ENCODE results near the gene POLR2J3.
A peak's percentile ranks its signal among the peaks of the same experiment; 100 is the strongest.
"Not testable (repeated sequence)": the region's sequence is repeated elsewhere in the genome, so short reads cannot be mapped to it uniquely, and the experiment has no call there.

Gene POLR2J3

GRCh38 chr7:102572261-102573239 is at the start of gene POLR2J3:
Gene POLR2J3, minus strand, starts transcription at chr7:102572583. Its CDS starts 62 bp downstream, at chr7:102572521.
- in situ Hi-C loops (cut with HindIII; ENCODE audit: low sequenced_read_pairs), result not testable (repeated sequence)
- peak; percentile 59 for TF ChIP-seq CTCF (IDR thresholded peaks at IDR 0.05; ENCODE audit: low read depth, low read length)
- peak within 1 kb of the TSS; percentile 57 for H3K4me3 ChIP-seq (ENCODE audit: low read depth, low read length)
- DNase-seq (ENCODE audit: low read depth, low spot score), result peak; percentile 91

GRCh38 chr7:102618122-102618521 is 45.7 kb upstream of the POLR2J3 start:
- DNase-seq (ENCODE audit: low read depth, low spot score); in situ Hi-C loops (cut with HindIII; ENCODE audit: low sequenced_read_pairs); H3K4me3 ChIP-seq (ENCODE audit: low read depth, low read length): not testable (repeated sequence)

- peak within 1 kb of the TSS; percentile 38 for H3K4me3 ChIP-seq (ENCODE audit: low read depth, low read length)
- in situ Hi-C loops (cut with HindIII; ENCODE audit: low sequenced_read_pairs), result not testable (repeated sequence)
- peak; percentile 0 for DNase-seq (ENCODE audit: low read depth, low spot score)
These were observed 44.2 kb upstream of the POLR2J3 start, which contains the start of gene RASA4 for GRCh38 chr7:102616507-102617125. Gene RASA4, minus strand, starts transcription at chr7:102616756. Its CDS starts 67 bp downstream, at chr7:102616689.

- DNase-seq (ENCODE audit: low read depth, low spot score); in situ Hi-C loops (cut with HindIII; ENCODE audit: low sequenced_read_pairs); H3K4me3 ChIP-seq (ENCODE audit: low read depth, low read length): not testable (repeated sequence)
These were observed 43.5 kb upstream of the POLR2J3 start for GRCh38 chr7:102615930-102616329.

GRCh38 chr7:102614873-102615272 is 42.5 kb upstream of the POLR2J3 start:
- DNase-seq (ENCODE audit: low read depth, low spot score); H3K4me3 ChIP-seq (ENCODE audit: low read depth, low read length); in situ Hi-C loops (cut with HindIII; ENCODE audit: low sequenced_read_pairs): not testable (repeated sequence)

- in situ Hi-C loops (cut with HindIII; ENCODE audit: low sequenced_read_pairs); DNase-seq (ENCODE audit: low read depth, low spot score); H3K4me3 ChIP-seq (ENCODE audit: low read depth, low read length): not testable (repeated sequence)
These were observed 41.9 kb upstream of the POLR2J3 start for GRCh38 chr7:102614346-102614697.

- H3K4me3 ChIP-seq (ENCODE audit: low read depth, low read length); DNase-seq (ENCODE audit: low read depth, low spot score); in situ Hi-C loops (cut with HindIII; ENCODE audit: low sequenced_read_pairs): not testable (repeated sequence)
These were observed 41.4 kb upstream of the POLR2J3 start for GRCh38 chr7:102613575-102614345.

GRCh38 chr7:102611675-102612325 is 39.4 kb upstream of the POLR2J3 start:
- H3K4me3 ChIP-seq (ENCODE audit: low read depth, low read length); in situ Hi-C loops (cut with HindIII; ENCODE audit: low sequenced_read_pairs): not testable (repeated sequence)
- DNase-seq (ENCODE audit: low read depth, low spot score), result peak; percentile 0

GRCh38 chr7:102611013-102611674 is 38.8 kb upstream of the POLR2J3 start:
- in situ Hi-C loops (cut with HindIII; ENCODE audit: low sequenced_read_pairs); H3K4me3 ChIP-seq (ENCODE audit: low read depth, low read length); DNase-seq (ENCODE audit: low read depth, low spot score): not testable (repeated sequence)

- H3K4me3 ChIP-seq (ENCODE audit: low read depth, low read length); in situ Hi-C loops (cut with HindIII; ENCODE audit: low sequenced_read_pairs); DNase-seq (ENCODE audit: low read depth, low spot score): not testable (repeated sequence)
These were observed 38.1 kb upstream of the POLR2J3 start for GRCh38 chr7:102610441-102610840.

- DNase-seq (ENCODE audit: low read depth, low spot score); in situ Hi-C loops (cut with HindIII; ENCODE audit: low sequenced_read_pairs); H3K4me3 ChIP-seq (ENCODE audit: low read depth, low read length): not testable (repeated sequence)
These were observed 37.4 kb upstream of the POLR2J3 start for GRCh38 chr7:102609734-102610133.

- DNase-seq (ENCODE audit: low read depth, low spot score); H3K4me3 ChIP-seq (ENCODE audit: low read depth, low read length); in situ Hi-C loops (cut with HindIII; ENCODE audit: low sequenced_read_pairs): not testable (repeated sequence)
These were observed 34.5 kb upstream of the POLR2J3 start for GRCh38 chr7:102606848-102607247.

GRCh38 chr7:102604431-102605145 is 32.2 kb upstream of the POLR2J3 start:
- DNase-seq (ENCODE audit: low read depth, low spot score); H3K4me3 ChIP-seq (ENCODE audit: low read depth, low read length); in situ Hi-C loops (cut with HindIII; ENCODE audit: low sequenced_read_pairs): not testable (repeated sequence)

- DNase-seq (ENCODE audit: low read depth, low spot score); in situ Hi-C loops (cut with HindIII; ENCODE audit: low sequenced_read_pairs); H3K4me3 ChIP-seq (ENCODE audit: low read depth, low read length): not testable (repeated sequence)
These were observed 29.9 kb upstream of the POLR2J3 start for GRCh38 chr7:102602317-102602716.
